Mononuclear cell (primary cell): ENCODE measurements around the gene GRXCR1. TPM values are rescaled to one million over a fixed set of nuclear protein-coding genes. Genes with fewer than 3 reads are reported as not detected.

ENCODE experiments used
- H3K27me3 ChIP-seq: 2 replicates; pipeline ENCODE4 v1.6.0; 2011; ENCODE audit warnings: low read length, control low read depth; ENCODE audit not compliant: insufficient read depth
- H3K4me1 ChIP-seq: 2 replicates; pipeline ENCODE4 v1.5.1; 2011; ENCODE audit warnings: mild to moderate bottlenecking, low read length, control low read depth; ENCODE audit not compliant: insufficient read depth
- H3K4me3 ChIP-seq: 2 replicates; pipeline ENCODE4 v1.5.1; 2011; ENCODE audit warnings: mild to moderate bottlenecking, low read length, moderate library complexity
- H3K9me3 ChIP-seq: 2 replicates; pipeline ENCODE4 v1.5.1; 2011; ENCODE audit warnings: low read depth, mild to moderate bottlenecking, control low read depth, low read length
- total RNA-seq: library from RNA; depleted of rRNA; stranded (reverse); fragments of >200 nt; gene quantifications from one replicate; pipeline ENCODE4 v1.2.3, GENCODE V29; 2012

The GRXCR1 gene
- total RNA-seq, 1 donor = not detected

- no peaks in the 10 kb centered on the region for H3K4me1 ChIP-seq
- H3K9me3 ChIP-seq = peaks cover 7% of the 10 kb centered on the region
- H3K4me3 ChIP-seq = no peak overlapping the region
- H3K27me3 ChIP-seq = no peaks in the 10 kb centered on the region
These were observed 93.5 kb downstream of the GRXCR1 start for GRCh38 chr4:42985976-42986375.

- Histone ChIP-seq H3K9me3 (no peaks in the 10 kb centered on the region), H3K4me1 (no peaks in the 10 kb centered on the region), H3K27me3 (no peaks in the 10 kb centered on the region), H3K4me3 (no peak overlapping the region)
These were observed 102.9 kb downstream of the GRXCR1 start for GRCh38 chr4:42995343-42995944.

- Histone ChIP-seq H3K4me1 (no peaks in the 10 kb centered on the region), H3K4me3 (no peak overlapping the region), H3K9me3 (no peaks in the 10 kb centered on the region), H3K27me3 (no peaks in the 10 kb centered on the region)
These were observed 116.3 kb downstream of the GRXCR1 start for GRCh38 chr4:43008793-43009192.

GRCh38 chr4:43014256-43014655 is 121.7 kb downstream of the GRXCR1 start:
- Histone ChIP-seq H3K9me3 (no peaks in the 10 kb centered on the region), H3K4me3 (no peak overlapping the region), H3K27me3 (no peaks in the 10 kb centered on the region), H3K4me1 (no peaks in the 10 kb centered on the region)

- H3K4me1 ChIP-seq = no peaks in the 10 kb centered on the region
- no peak overlapping the region for H3K4me3 ChIP-seq
These were observed 149.1 kb downstream of the GRXCR1 start for GRCh38 chr4:43041632-43042031.

GRCh38 chr4:43047058-43047457 is 154.5 kb downstream of the GRXCR1 start:
- Histone ChIP-seq H3K4me1 (no peaks in the 10 kb centered on the region), H3K4me3 (no peak overlapping the region), H3K9me3 (no peaks in the 10 kb centered on the region), H3K27me3 (no peaks in the 10 kb centered on the region)

More at GRCh38 chr4:43041632-43042031, 149.1 kb downstream of the GRXCR1 start:
- no peaks in the 10 kb centered on the region for H3K27me3 ChIP-seq
- no peaks in the 10 kb centered on the region for H3K9me3 ChIP-seq

- H3K4me1 ChIP-seq = no peaks in the 10 kb centered on the region
- H3K9me3 ChIP-seq = no peaks in the 10 kb centered on the region
- H3K4me3 ChIP-seq = no peak overlapping the region
- H3K27me3 ChIP-seq = no peaks in the 10 kb centered on the region
These were observed 156.1 kb downstream of the GRXCR1 start for GRCh38 chr4:43048570-43048969.

GRCh38 chr4:43049326-43049725 is 156.8 kb downstream of the GRXCR1 start:
- Histone ChIP-seq H3K4me1 (no peaks in the 10 kb centered on the region), H3K9me3 (no peaks in the 10 kb centered on the region), H3K4me3 (no peak overlapping the region), H3K27me3 (no peaks in the 10 kb centered on the region)

- H3K4me1 ChIP-seq = no peaks in the 10 kb centered on the region
- no peak overlapping the region for H3K4me3 ChIP-seq
- H3K27me3 ChIP-seq = no peaks in the 10 kb centered on the region
- H3K9me3 ChIP-seq = no peaks in the 10 kb centered on the region
These were observed 173.9 kb downstream of the GRXCR1 start for GRCh38 chr4:43066415-43066814.

- no peaks in the 10 kb centered on the region for H3K9me3 ChIP-seq
- no peaks in the 10 kb centered on the region for H3K4me1 ChIP-seq
- no peak overlapping the region for H3K4me3 ChIP-seq
- H3K27me3 ChIP-seq = no peaks in the 10 kb centered on the region
These were observed 178.6 kb downstream of the GRXCR1 start for GRCh38 chr4:43071069-43071468.

Other genes with a start within 250 kb of the GRXCR1 start
- 157 TPM for gene ATP8A1, start 235.6 kb upstream of the GRXCR1 start, total RNA-seq